ENCODE measurements around the gene HSD17B1. TPM values are rescaled to one million over a fixed set of nuclear protein-coding genes. Genes with fewer than 3 reads are reported as not detected.

HSD17B1 gene
- total and polyA plus RNA-seq, 2 of the 4 experiments (the other 2 are of a cell fraction): 0.72 to 1.4 TPM

DNA sequence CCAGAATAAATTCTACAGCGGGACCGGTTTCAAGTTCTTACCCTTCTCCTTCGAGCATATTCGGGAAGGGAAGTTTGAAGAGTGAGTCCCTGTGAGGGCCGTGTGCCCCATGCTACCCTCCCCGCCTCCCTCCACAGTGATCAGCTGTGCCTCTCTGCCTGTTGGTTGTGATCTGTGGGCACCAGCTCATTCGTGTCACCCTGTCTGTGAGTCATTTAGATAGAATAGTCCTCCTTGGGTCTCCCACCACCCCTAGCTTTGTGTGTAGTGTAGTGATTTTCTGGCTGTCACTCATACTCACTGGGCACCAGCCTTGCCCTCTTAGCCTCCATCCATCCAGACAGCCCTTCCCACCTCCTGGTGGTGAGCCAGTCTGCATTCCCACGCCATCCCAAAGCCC, 31.7 kb upstream of the HSD17B1 start:
- CTCF ChIA-PET: interaction anchor here (1.9 kb wide), 1 partner anchor 198 kb away, joined by 4 read pairs; no protein-coding TSS in a partner anchor
- Histone ChIP-seq H3K9me1 (ENCODE audit: insufficient read depth, low read length) (peaks cover 34% of the 10 kb centered on the region), H3K4ac (ENCODE audit: low read depth, low read length) (peak overlapping the region; percentile 100), H4K8ac (ENCODE audit: low read depth in 2 of 2, low read length in 2 of 2) (peak overlapping the region; percentile 99 to 100), H2BK120ac (ENCODE audit: low read depth, low read length) (peak overlapping the region; percentile 100), H2AK9ac (replicated peaks; ENCODE audit: low read depth, low read length, poor library complexity) (peak overlapping the region; percentile 100), H2AFZ (replicated peaks; ENCODE audit: low read length, poor library complexity) (no peak overlapping the region), H3K18ac (ENCODE audit: low read depth, low read length) (peak overlapping the region; percentile 97), H3K79me1 (ENCODE audit: low read depth in 1 of 2, low read length in 2 of 2) (peaks cover 9 to 57% of the 10 kb centered on the region in 2 experiments; a peak in 3 of 4 replicates), H3K23ac (ENCODE audit: low read depth, low read length) (peak overlapping the region; percentile 99), H2BK15ac (ENCODE audit: low read depth, low read length) (peak overlapping the region; percentile 100), H3K4me2 (ENCODE audit: low read depth, low read length) (no peak overlapping the region; the same call in 1 of the 2 replicates), H3K9ac (ENCODE audit: low read depth, low read length) (peak overlapping the region; percentile 83), H3K4me1 (ENCODE audit: control insufficient read depth, insufficient read depth, low read length) (peaks cover 58% of the 10 kb centered on the region), H3K27me3 (ENCODE audit: control insufficient read depth, insufficient read depth, low read length) (no peaks in the 10 kb centered on the region), H3K56ac (ENCODE audit: extremely low read depth, insufficient read depth, low read length) (peak overlapping the region; percentile 98), H2AK5ac (ENCODE audit: low read depth, low read length) (peak overlapping the region; percentile 100), H3K36me3 (ENCODE audit: control insufficient read depth, insufficient read depth, low read length) (peaks cover 2% of the 10 kb centered on the region; the same call in 1 of the 2 replicates), H4K91ac (ENCODE audit: insufficient read depth, low read depth, low read length) (peak overlapping the region; percentile 100), H4K20me1 (ENCODE audit: insufficient read depth, low read length) (no peaks in the 10 kb centered on the region; the same call in 1 of the 2 replicates), H4K5ac (ENCODE audit: low read depth, low read length) (peak overlapping the region; percentile 81), H2BK5ac (ENCODE audit: low read depth, low read length, poor library complexity, severe bottlenecking) (peak overlapping the region; percentile 99), H3K14ac (replicated peaks; ENCODE audit: low read depth, low read length) (peak overlapping the region; percentile 99), H2BK20ac (ENCODE audit: low read depth, low read length) (peak overlapping the region; percentile 98), H3K4me3 (ENCODE audit: insufficient read depth, low read depth, low read length) (no peak overlapping the region), H3K9me3 (ENCODE audit: control insufficient read depth, insufficient read depth, low read length) (no peaks in the 10 kb centered on the region), H3K27ac (ENCODE audit: insufficient read depth, low read length) (peak overlapping the region; percentile 99)
- in situ Hi-C loops (cut with MboI; ENCODE audit: low sequenced_read_pairs): loop anchor here (5.0 to 10.0 kb wide), 2 partner anchors 199 to 296 kb away; no protein-coding TSS in a partner anchor
- no CpG with 5 or more reads among the region's 8 CpGs for WGBS, 2 experiments (ENCODE audit: extremely low coverage in 2 of 2, insufficient read length in 1 of 2)
- dilution Hi-C loops (cut with HindIII; ENCODE audit: low sequenced_read_pairs, unreplicated experiment): no loop called here
- intact Hi-C loops (cut with micrococcal nuclease): loop anchor here (2.0 to 10.0 kb wide), 2 partner anchors 98 to 386 kb away; partner anchors contain the start of gene CAVIN1
- BruUV-seq (replicated peaks): no TSS peak
- ATAC-seq (ENCODE audit: low read depth): no peak
- no peak for TF ChIP-seq MAZ (IDR thresholded peaks at IDR 0.05; ENCODE audit: borderline replicate concordance, low read depth, low read length)
- TF ChIP-seq, protein P1, sequence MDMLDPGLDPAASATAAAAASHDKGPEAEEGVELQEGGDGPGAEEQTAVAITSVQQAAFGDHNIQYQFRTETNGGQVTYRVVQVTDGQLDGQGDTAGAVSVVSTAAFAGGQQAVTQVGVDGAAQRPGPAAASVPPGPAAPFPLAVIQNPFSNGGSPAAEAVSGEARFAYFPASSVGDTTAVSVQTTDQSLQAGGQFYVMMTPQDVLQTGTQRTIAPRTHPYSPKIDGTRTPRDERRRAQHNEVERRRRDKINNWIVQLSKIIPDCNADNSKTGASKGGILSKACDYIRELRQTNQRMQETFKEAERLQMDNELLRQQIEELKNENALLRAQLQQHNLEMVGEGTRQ (IDR thresholded peaks at IDR 0.05; ENCODE audit: low read depth, low read length): no peak
- no peak for TF ChIP-seq BHLHE40 (IDR thresholded peaks at IDR 0.05; ENCODE audit: low read depth, low read length)
- TF ChIP-seq, protein P2, sequence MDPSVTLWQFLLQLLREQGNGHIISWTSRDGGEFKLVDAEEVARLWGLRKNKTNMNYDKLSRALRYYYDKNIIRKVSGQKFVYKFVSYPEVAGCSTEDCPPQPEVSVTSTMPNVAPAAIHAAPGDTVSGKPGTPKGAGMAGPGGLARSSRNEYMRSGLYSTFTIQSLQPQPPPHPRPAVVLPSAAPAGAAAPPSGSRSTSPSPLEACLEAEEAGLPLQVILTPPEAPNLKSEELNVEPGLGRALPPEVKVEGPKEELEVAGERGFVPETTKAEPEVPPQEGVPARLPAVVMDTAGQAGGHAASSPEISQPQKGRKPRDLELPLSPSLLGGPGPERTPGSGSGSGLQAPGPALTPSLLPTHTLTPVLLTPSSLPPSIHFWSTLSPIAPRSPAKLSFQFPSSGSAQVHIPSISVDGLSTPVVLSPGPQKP (IDR thresholded peaks at IDR 0.05; ENCODE audit: borderline replicate concordance, low read depth, low read length): no peak
- TF ChIP-seq SMC3 (IDR thresholded peaks at IDR 0.05; ENCODE audit: low read depth, low read length): no peak
- no peak for TF ChIP-seq RAD21 (IDR thresholded peaks at IDR 0.05; ENCODE audit: low read length)
- no peak for TF ChIP-seq RFX5 (IDR thresholded peaks at IDR 0.05; ENCODE audit: low read depth, low read length)
- TF ChIP-seq, protein P3, sequence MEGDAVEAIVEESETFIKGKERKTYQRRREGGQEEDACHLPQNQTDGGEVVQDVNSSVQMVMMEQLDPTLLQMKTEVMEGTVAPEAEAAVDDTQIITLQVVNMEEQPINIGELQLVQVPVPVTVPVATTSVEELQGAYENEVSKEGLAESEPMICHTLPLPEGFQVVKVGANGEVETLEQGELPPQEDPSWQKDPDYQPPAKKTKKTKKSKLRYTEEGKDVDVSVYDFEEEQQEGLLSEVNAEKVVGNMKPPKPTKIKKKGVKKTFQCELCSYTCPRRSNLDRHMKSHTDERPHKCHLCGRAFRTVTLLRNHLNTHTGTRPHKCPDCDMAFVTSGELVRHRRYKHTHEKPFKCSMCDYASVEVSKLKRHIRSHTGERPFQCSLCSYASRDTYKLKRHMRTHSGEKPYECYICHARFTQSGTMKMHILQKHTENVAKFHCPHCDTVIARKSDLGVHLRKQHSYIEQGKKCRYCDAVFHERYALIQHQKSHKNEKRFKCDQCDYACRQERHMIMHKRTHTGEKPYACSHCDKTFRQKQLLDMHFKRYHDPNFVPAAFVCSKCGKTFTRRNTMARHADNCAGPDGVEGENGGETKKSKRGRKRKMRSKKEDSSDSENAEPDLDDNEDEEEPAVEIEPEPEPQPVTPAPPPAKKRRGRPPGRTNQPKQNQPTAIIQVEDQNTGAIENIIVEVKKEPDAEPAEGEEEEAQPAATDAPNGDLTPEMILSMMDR (conservative IDR thresholded peaks at IDR 0.05; ENCODE audit: low read depth, low read length): no peak
- TF ChIP-seq RCOR1 (IDR thresholded peaks at IDR 0.05; ENCODE audit: insufficient replicate concordance, low read length): no peak
- no peak for TF ChIP-seq CEBPB (IDR thresholded peaks at IDR 0.05; ENCODE audit: low read depth, low read length)
- TF ChIP-seq POLR2A (IDR thresholded peaks at IDR 0.05; ENCODE audit: low read depth, low read length): no peak
- POLR2A ChIA-PET (ENCODE audit: unreplicated experiment): interaction anchor here (4.2 kb wide), 1 partner anchor 98 kb away, joined by 17 read pairs; the partner anchor contains the start of gene CAVIN1
- DNase-seq: no peak

Data from IMR-90 (cell line).